SK-N-SH (cell line): ENCODE measurements around the gene DKK1. TPM values are rescaled to one million over a fixed set of nuclear protein-coding genes. Genes with fewer than 3 reads are reported as not detected.

Experiments
- CTCF ChIA-PET: fragments of 300-600, 350-600 bp; formaldehyde crosslinking; extraction: SDS; loops from one replicate; lab custom pipeline; 2021; lab: Yijun Ruan, JAX
- POLR2A ChIA-PET: fragments of 350-600 bp; sonication (Branson Sonifier 250); formaldehyde crosslinking; extraction: SDS; loops from one replicate; lab custom pipeline; 2020; ENCODE audit warnings: antibody characterized with exemption, inconsistent platforms; lab: Yijun Ruan, JAX
- DNase-seq: peaks from one replicate; pipeline ENCODE4 v3.0.0; 2012
- H2AFZ ChIP-seq: fragments of 200-600 bp; sonication (generic); 2 replicates; pipeline ENCODE4 v1.8.1; 2016; ENCODE audit warnings: antibody characterized with exemption, mild to moderate bottlenecking, low read depth
- H3F3A ChIP-seq: fragments of 200-600 bp; sonication (generic); replicated peaks from 2 replicates; pipeline ENCODE3; 2016; ENCODE audit warnings: antibody characterized with exemption, mild to moderate bottlenecking; ENCODE audit not compliant: insufficient read depth
- H3K27ac ChIP-seq, 2 experiments: fragments of 200-500 bp in 1 of 2; fragments of 200-600 bp in 1 of 2; sonication (Bioruptor generic) in 1 of 2; sonication (generic), shearing (Covaris generic) in 1 of 2; 2 replicates each; pipeline versions ENCODE4 v1.5.1 to v1.6.1; 2014 to 2016; ENCODE audit warnings: low read depth in 2 of 2, inconsistent platforms in 1 of 2, low read length in 1 of 2, mild to moderate bottlenecking in 1 of 2, mixed read lengths in 1 of 2
- H3K27me3 ChIP-seq: fragments of 200-600 bp; sonication (generic), shearing (Covaris generic); 2 replicates; pipeline ENCODE4 v1.6.1; 2016; ENCODE audit warnings: mixed run types; ENCODE audit not compliant: insufficient read depth
- H3K36me3 ChIP-seq, 2 experiments: fragments of 200-500 bp in 1 of 2; fragments of 200-600 bp in 1 of 2; sonication (Bioruptor generic) in 1 of 2; sonication (generic) in 1 of 2; replicated peaks in 1 of 2; 2 replicates each; pipeline versions ENCODE3 to v1.5.1; 2014 to 2016; ENCODE audit warnings: low read length in 1 of 2, mild to moderate bottlenecking in 1 of 2; ENCODE audit not compliant: insufficient read depth in 2 of 2, control insufficient read depth in 1 of 2
- H3K4me1 ChIP-seq, 2 experiments: fragments of 200-500 bp in 1 of 2; fragments of 200-600 bp in 1 of 2; sonication (Bioruptor generic) in 1 of 2; sonication (generic), shearing (Covaris generic) in 1 of 2; 2 replicates each; pipeline versions ENCODE4 v1.5.1 to v1.6.1; 2014 to 2016; ENCODE audit warnings: low read depth in 1 of 2, low read length in 1 of 2, mixed run types in 1 of 2; ENCODE audit not compliant: insufficient read depth in 2 of 2, control insufficient read depth in 1 of 2
- H3K4me2 ChIP-seq: fragments of 200-600 bp; sonication (generic), shearing (Covaris generic); 2 replicates; pipeline ENCODE4 v1.6.1; 2017; ENCODE audit warnings: mixed run types
- H3K4me3 ChIP-seq, 2 experiments: fragments of 200-500 bp in 1 of 2; fragments of 200-600 bp in 1 of 2; sonication (Bioruptor generic) in 1 of 2; sonication (generic), shearing (Covaris generic) in 1 of 2; 2 replicates each; pipeline versions ENCODE4 v1.5.1 to v1.8.1; 2014 to 2016; ENCODE audit warnings: low read depth in 2 of 2, inconsistent platforms in 1 of 2, low read length in 1 of 2, mild to moderate bottlenecking in 1 of 2, mixed read lengths in 1 of 2, moderate library complexity in 1 of 2
- H3K79me2 ChIP-seq: fragments of 200-600 bp; sonication (generic); 2 replicates; pipeline ENCODE4 v1.8.1; 2017; ENCODE audit warnings: mild to moderate bottlenecking; ENCODE audit not compliant: insufficient read depth
- H3K9ac ChIP-seq: fragments of 200-600 bp; sonication (generic); 2 replicates; pipeline ENCODE4 v1.6.1; 2017; ENCODE audit warnings: mixed run types
- H3K9me2 ChIP-seq: fragments of 200-600 bp; sonication (generic); 2 replicates; pipeline ENCODE4 v1.6.1; 2017; ENCODE audit warnings: mixed run types
- H3K9me3 ChIP-seq: fragments of 200-600 bp; sonication (generic); 2 replicates; pipeline ENCODE4 v1.6.1; 2017; ENCODE audit warnings: mixed run types, mild to moderate bottlenecking, moderate library complexity
- H4K20me1 ChIP-seq: fragments of 200-600 bp; sonication (generic); 2 replicates; pipeline ENCODE4 v1.6.1; 2017; ENCODE audit warnings: mild to moderate bottlenecking, mixed run types; ENCODE audit not compliant: insufficient read depth
- ELF1 ChIP-seq: IDR thresholded peaks from 2 replicates; pipeline ENCODE4 v1.4.0; 2012
- EP300 ChIP-seq, 2 experiments: IDR thresholded peaks; 2 replicates each; pipeline versions ENCODE4 v1.4.0 to v1.6.1; 2012; ENCODE audit warnings: borderline replicate concordance in 1 of 2, low read depth in 1 of 2, low read length in 1 of 2
- EZH2phosphoT487 ChIP-seq: fragments of 200-600 bp; sonication (generic); IDR thresholded peaks from 2 replicates; pipeline ENCODE4 v1.6.1; 2017; ENCODE audit warnings: low read depth, mixed run types, mild to moderate bottlenecking, antibody characterized with exemption, moderate library complexity, borderline replicate concordance
- FOXM1 ChIP-seq: IDR thresholded peaks from 2 replicates; pipeline ENCODE4 v1.4.0; 2012; ENCODE audit warnings: low read depth, mild to moderate bottlenecking
- MAX ChIP-seq: IDR thresholded peaks from 2 replicates; pipeline ENCODE4 v1.4.0; 2012; ENCODE audit warnings: low read depth
- MEF2A ChIP-seq: IDR thresholded peaks from 2 replicates; pipeline ENCODE4 v1.4.0; 2012; ENCODE audit warnings: low read depth, borderline replicate concordance
- MXI1 ChIP-seq: IDR thresholded peaks from 2 replicates; pipeline ENCODE4 v1.6.1; 2012; ENCODE audit warnings: mild to moderate bottlenecking, low read depth, low read length, improper control_type of control experiment
- NFIC ChIP-seq: IDR thresholded peaks from 2 replicates; pipeline ENCODE4 v1.4.0; 2012; ENCODE audit warnings: borderline replicate concordance
- RCOR1 ChIP-seq: fragments of 150-350 bp; IDR thresholded peaks from 2 replicates; pipeline ENCODE4 v1.6.1; 2017; ENCODE audit warnings: antibody characterized with exemption, low read length
- REST ChIP-seq: IDR thresholded peaks from 2 replicates; pipeline ENCODE4 v1.6.1; 2012; ENCODE audit warnings: mild to moderate bottlenecking, low read depth, low read length, moderate library complexity
- TCF12 ChIP-seq: IDR thresholded peaks from 2 replicates; pipeline ENCODE4 v1.4.0; 2012
- ZBTB33 ChIP-seq: IDR thresholded peaks from 2 replicates; pipeline ENCODE4 v1.4.0; 2012; ENCODE audit warnings: low read depth, borderline replicate concordance
- WGBS: methylation state at CpG from one replicate; pipeline ENCODE4 v1.1.6; 2017; ENCODE audit warnings: low lambda C conversion rate; 5-methylcytosine and 5-hydroxymethylcytosine counted together
- polyA plus RNA-seq, 3 experiments: library from polyadenylated mRNA; depleted of rRNA; stranded (reverse); fragments of >200 nt; gene quantifications; 2 replicates each; pipeline ENCODE4 v1.2.3, GENCODE V29; 2012

DKK1 gene
- polyA plus RNA-seq, 1 of the 3 experiments (the other 2 are of a cell fraction), result 225 TPM

GRCh38 chr10:52353205-52353604 is 39.1 kb downstream of the DKK1 start:
- Histone ChIP-seq H3K4me3 (no peak overlapping the region), H3K36me3 (no peaks in the 10 kb centered on the region), H3F3A (peaks cover 31% of the 10 kb centered on the region), H3K9ac (no peak overlapping the region), H3K9me2 (no peaks in the 10 kb centered on the region), H3K27me3 (no peaks in the 10 kb centered on the region), H3K27ac (peak overlapping the region in 1 of 2 experiments; percentile 84; a peak in 1 of 4 replicates), H3K4me1 (peaks cover 3 to 47% of the 10 kb centered on the region in 2 experiments; a peak in 2 of 4 replicates), H3K9me3 (no peaks in the 10 kb centered on the region), H3K79me2 (no peaks in the 10 kb centered on the region), H2AFZ (no peak overlapping the region), H3K4me2 (no peak overlapping the region), H4K20me1 (no peaks in the 10 kb centered on the region)
- no peak for DNase-seq
- TF ChIP-seq MEF2A, result no peak
- TF ChIP-seq NFIC, result no peak
- no peak for TF ChIP-seq ZBTB33
- TF ChIP-seq ELF1, result no peak
- TF ChIP-seq MAX, result no peak
- no peak for TF ChIP-seq FOXM1
- no peak for TF ChIP-seq REST
- no peak for TF ChIP-seq RCOR1
- no peak for TF ChIP-seq EP300 (IDR thresholded peaks at IDR 0.05; ENCODE audit: borderline replicate concordance in 1 of 2, low read depth in 1 of 2, low read length in 1 of 2)
- no peak for TF ChIP-seq MXI1
- TF ChIP-seq EZH2phosphoT487, result no peak
- no peak for TF ChIP-seq TCF12
- ChIA-PET POLR2A (no interaction called here), CTCF (interaction anchor here (0.6 kb wide), 1 partner anchor 26 kb away, joined by 3 read pairs; no protein-coding TSS in a partner anchor)
- 97% methylated on average over 2 of the region's 2 CpGs for WGBS
